Esophagus squamous epithelium (tissue), 5 donors: ENCODE data around the gene ITSN1. TPM values are rescaled to one million over a fixed set of nuclear protein-coding genes. Genes with fewer than 3 reads are reported as not detected.

Source experiments
- DNase-seq: peaks from one replicate; lab custom pipeline; 2025; lab: John Stamatoyannopoulos, UW
- H3K27ac ChIP-seq, 4 donors: fragments of 200-600 bp; sonication (generic); one replicate each; pipeline ENCODE4 v1.5.1; 2016 to 2019; ENCODE audit warnings: mild to moderate bottlenecking in 1 of 4
- H3K27me3 ChIP-seq, 4 donors: fragments of 200-600 bp; sonication (generic); 1 replicate in 3 of 4; 2 replicates in 1 of 4; pipeline versions ENCODE4 v1.5.1 to v1.6.0; 2017 to 2021; ENCODE audit warnings: antibody characterized with exemption in 1 of 4
- H3K36me3 ChIP-seq, 3 donors: fragments of 200-600 bp; sonication (generic); one replicate each; pipeline ENCODE4 v1.5.1; 2016 to 2019
- H3K4me1 ChIP-seq, 3 donors: fragments of 200-600 bp; sonication (generic); one replicate each; pipeline ENCODE4 v1.5.1; 2017 to 2019
- H3K4me3 ChIP-seq, 4 donors: fragments of 200-600 bp; sonication (generic); 1 replicate in 3 of 4; 2 replicates in 1 of 4; pipeline ENCODE4 v1.5.1; 2016 to 2019; ENCODE audit warnings: mild to moderate bottlenecking in 2 of 4, moderate library complexity in 1 of 4
- H3K9me3 ChIP-seq, 3 donors: fragments of 200-600 bp; sonication (generic); one replicate each; pipeline ENCODE4 v1.5.1; 2016 to 2019
- CTCF ChIP-seq, 6 experiments: fragments of 450-650 bp in 4 of 6; fragments of 200-600 bp in 2 of 6; sonication (generic) in 2 of 6; IDR thresholded peaks; one replicate each; pipeline ENCODE4 v1.5.1; 2016 to 2019; ENCODE audit warnings: antibody characterized with exemption in 6 of 6, mild to moderate bottlenecking in 4 of 6, moderate library complexity in 4 of 6
- POLR2A ChIP-seq, 4 donors: fragments of 450-650 bp; IDR thresholded peaks; one replicate each; pipeline ENCODE4 v1.6.1; 2017; ENCODE audit warnings: antibody characterized with exemption in 4 of 4, mild to moderate bottlenecking in 4 of 4, moderate library complexity in 3 of 4
- WGBS, 2 donors: methylation state at CpG; one replicate each; pipeline ENCODE4 v1.1.5; 2018; 5-methylcytosine and 5-hydroxymethylcytosine counted together
- intact Hi-C: fragments of 100-400 bp; cut with DNase I; formaldehyde crosslinking; loops from one replicate; pipeline ENCODE4 v1.15.0; 2022
- total RNA-seq, 4 donors: library from RNA; depleted of rRNA; stranded (reverse); fragments of >200 nt; gene quantifications; one replicate each; pipeline ENCODE4 v1.1.0, GENCODE V29; 2016
- donor health status: DM: yes; HTN: yes; CAD: no.

The ITSN1 gene
- total RNA-seq, 4 donors from 2014 or later, result 9.5 to 27.1 (median 11.6) TPM

GRCh38 chr21:33657124-33657820 is 15.0 kb downstream of the ITSN1 start:
- TF ChIP-seq CTCF (IDR thresholded peaks at IDR 0.05) (no peak), POLR2A (IDR thresholded peaks at IDR 0.05) (no peak)
- Histone ChIP-seq H3K36me3 (no peaks in the 10 kb centered on the region), H3K4me1 (peaks cover 0 to 59% (median 16%) of the 10 kb centered on the region in 3 donors), H3K27me3 (no peaks in the 10 kb centered on the region), H3K9me3 (no peaks in the 10 kb centered on the region), H3K27ac (peak overlapping the region in 2 of 4 donors; percentile 46 to 65), H3K4me3 (no peak overlapping the region)
- WGBS, 2 donors, result 62 to 67% methylated on average over 8 of the region's 8 CpGs
- intact Hi-C loops, result no loop called here
- DNase-seq, result no peak

- TF ChIP-seq POLR2A (IDR thresholded peaks at IDR 0.05) (no peak), CTCF (IDR thresholded peaks at IDR 0.05) (no peak)
- DNase-seq, result no peak
- Histone ChIP-seq H3K27me3 (no peaks in the 10 kb centered on the region), H3K27ac (no peak overlapping the region), H3K9me3 (no peaks in the 10 kb centered on the region), H3K36me3 (no peaks in the 10 kb centered on the region), H3K4me1 (peaks cover 0 to 64% (median 16%) of the 10 kb centered on the region in 3 donors), H3K4me3 (no peak overlapping the region)
- WGBS, 2 donors, result 74 to 84% methylated on average over 6 to 7 of the region's 7 CpGs
- intact Hi-C loops, result no loop called here
Observed at GRCh38 chr21:33658919-33659567, 16.7 kb downstream of the ITSN1 start.

GRCh38 chr21:33659568-33659949 is 17.3 kb downstream of the ITSN1 start:
- Histone ChIP-seq H3K27me3 (no peaks in the 10 kb centered on the region), H3K4me3 (no peak overlapping the region), H3K9me3 (no peaks in the 10 kb centered on the region), H3K36me3 (no peaks in the 10 kb centered on the region), H3K4me1 (peaks cover 0 to 62% (median 16%) of the 10 kb centered on the region in 3 donors), H3K27ac (peak overlapping the region in 1 of 4 donors; percentile 12)
- DNase-seq, result no peak
- TF ChIP-seq CTCF (IDR thresholded peaks at IDR 0.05), result no peak
- TF ChIP-seq POLR2A (IDR thresholded peaks at IDR 0.05), result no peak
- WGBS, 2 donors, result 100% methylated on average over 1 of the region's 1 CpG
- intact Hi-C loops, result no loop called here

GRCh38 chr21:33660406-33660805 is 18.1 kb downstream of the ITSN1 start:
- DNase-seq, result no peak
- H3K4me1 ChIP-seq, result peaks cover 0 to 55% (median 14%) of the 10 kb centered on the region in 3 donors
- 19 to 33% methylated on average over 1 of the region's 1 CpG for WGBS, 2 donors
- H3K36me3 ChIP-seq, result no peaks in the 10 kb centered on the region
- no peaks in the 10 kb centered on the region for H3K9me3 ChIP-seq
- no peaks in the 10 kb centered on the region for H3K27me3 ChIP-seq
- intact Hi-C loops, result no loop called here
- H3K4me3 ChIP-seq, result no peak overlapping the region
- H3K27ac ChIP-seq, result peak overlapping the region in 1 of 4 donors; percentile 12
- TF ChIP-seq CTCF (IDR thresholded peaks at IDR 0.05) (no peak), POLR2A (IDR thresholded peaks at IDR 0.05) (no peak)

- WGBS, 2 donors, result 65 to 82% methylated on average over 1 of the region's 1 CpG
Observed at GRCh38 chr21:33661146-33661545, 18.8 kb downstream of the ITSN1 start.

More at GRCh38 chr21:33661146-33661545, 18.8 kb downstream of the ITSN1 start:
- H3K36me3 ChIP-seq, result no peaks in the 10 kb centered on the region
- no peak overlapping the region for H3K4me3 ChIP-seq
- no peaks in the 10 kb centered on the region for H3K27me3 ChIP-seq
- no peak overlapping the region for H3K27ac ChIP-seq
- intact Hi-C loops, result no loop called here
- TF ChIP-seq CTCF (IDR thresholded peaks at IDR 0.05) (no peak), POLR2A (IDR thresholded peaks at IDR 0.05) (no peak)
- no peaks in the 10 kb centered on the region for H3K9me3 ChIP-seq
- H3K4me1 ChIP-seq, result peaks cover 0 to 48% (median 7%) of the 10 kb centered on the region in 3 donors
- no peak for DNase-seq
